ENCODE results near the gene OSBPL7. TPM values are rescaled to one million over a fixed set of nuclear protein-coding genes. Genes with fewer than 3 reads are reported as not detected.
A peak's percentile ranks its signal among the peaks of the same experiment; 100 is the strongest.

The OSBPL7 gene
- polyA plus RNA-seq, 10 donors: 7.2 to 16.5 (median 10.0) TPM

DNA sequence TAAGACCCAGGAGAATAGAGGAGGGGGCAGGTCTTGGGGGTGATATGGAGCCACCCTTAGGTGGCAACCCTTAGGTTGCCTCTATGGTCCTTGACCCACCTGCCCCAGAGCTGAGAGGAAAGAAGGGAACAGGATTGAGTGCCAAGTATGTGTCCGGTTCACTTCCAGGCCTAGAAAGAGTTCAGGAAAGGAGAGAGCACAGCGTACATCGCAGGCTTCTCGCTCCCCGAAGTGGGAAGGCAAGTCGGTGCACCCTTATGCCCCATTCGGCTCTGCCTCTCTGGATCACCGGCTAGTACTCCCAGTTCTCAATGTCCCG lies 28.7 kb upstream of the OSBPL7 start:
- no peak for DNase-seq

GRCh38 chr17:47848198-47848513 lies 26.6 kb upstream of the OSBPL7 start:
- DNase-seq: no peak

DNA sequence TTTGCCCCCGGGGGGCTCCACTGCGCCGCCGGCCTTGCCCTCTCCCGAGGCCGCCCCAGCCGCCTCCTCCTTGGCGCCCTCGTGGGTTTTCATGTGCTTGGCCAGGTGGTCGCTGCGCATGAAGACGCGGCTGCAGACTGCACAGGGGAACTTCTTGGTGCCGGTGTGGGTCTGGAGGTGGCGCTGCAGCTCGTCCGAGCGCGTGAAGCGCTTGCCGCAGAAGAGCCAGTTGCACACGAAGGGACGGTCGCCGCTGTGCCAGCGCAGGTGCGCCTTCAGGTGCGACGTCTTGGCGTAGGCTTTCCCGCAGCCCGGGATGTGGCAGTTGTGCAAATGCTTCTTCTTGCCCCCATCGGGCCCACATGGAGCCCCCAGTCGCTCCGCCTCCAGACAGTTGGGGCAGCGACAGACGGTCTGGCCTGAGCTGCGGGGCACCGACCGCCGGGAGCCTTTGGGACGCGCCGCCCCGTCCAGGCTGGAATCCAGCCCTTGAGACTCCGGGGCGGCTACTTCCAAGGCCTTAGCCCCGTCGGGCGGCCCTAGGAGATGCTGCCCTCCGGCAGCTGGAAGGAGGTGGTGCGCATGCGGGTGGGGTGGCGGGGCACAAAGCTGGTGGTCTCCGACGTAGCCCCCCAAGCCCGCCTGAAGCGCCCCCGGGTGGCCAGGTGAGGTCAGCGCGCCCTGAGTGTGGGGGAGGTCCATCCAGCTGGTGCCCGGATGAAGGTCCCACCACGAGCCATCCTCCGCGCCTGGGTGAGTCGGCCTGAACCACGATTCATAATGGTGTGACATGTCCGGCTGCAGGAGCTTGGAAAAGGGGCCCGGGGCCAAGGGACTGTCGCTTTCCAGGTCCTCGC lies 26.0 kb upstream of the OSBPL7 start:
- DNase-seq: no peak

DNA sequence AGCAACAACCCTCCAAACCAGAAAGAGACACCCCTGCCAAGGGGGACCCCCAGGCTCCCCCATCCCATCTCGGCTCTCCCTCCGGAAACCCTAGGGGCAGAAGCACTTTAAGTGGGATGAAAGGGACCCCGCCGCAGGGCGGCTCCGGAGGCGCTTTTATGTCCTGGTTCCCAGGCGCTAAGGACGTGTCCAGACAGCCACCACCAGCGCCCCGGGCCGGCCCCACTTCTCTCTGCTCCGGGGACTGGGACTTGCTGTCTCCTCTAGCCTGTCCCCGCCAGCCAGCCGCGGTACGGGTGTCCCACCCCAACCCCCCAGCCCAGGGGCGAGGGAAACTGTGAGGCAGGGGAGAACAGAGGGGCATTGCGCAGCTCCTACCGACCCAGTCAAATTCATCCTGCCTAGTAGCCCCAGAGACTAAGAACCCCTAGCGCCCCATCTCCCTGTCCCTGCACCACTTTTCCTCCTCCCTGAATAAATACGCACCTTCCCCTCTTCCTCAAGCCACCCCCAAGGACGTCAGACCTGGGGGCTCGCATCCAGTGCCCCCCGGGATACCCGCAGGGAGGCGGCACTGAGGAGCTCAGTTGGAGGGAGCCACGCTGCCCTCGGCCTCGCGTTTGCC lies 25.2 kb upstream of the OSBPL7 start:
- DNase-seq: no peak

GRCh38 chr17:47845716-47846075 lies 24.1 kb upstream of the OSBPL7 start:
- DNase-seq: no peak

- DNase-seq: no peak
Observed at GRCh38 chr17:47844814-47845715, 23.5 kb upstream of the OSBPL7 start.

- DNase-seq: no peak
Observed at GRCh38 chr17:47844227-47844626, 22.6 kb upstream of the OSBPL7 start.

DNA sequence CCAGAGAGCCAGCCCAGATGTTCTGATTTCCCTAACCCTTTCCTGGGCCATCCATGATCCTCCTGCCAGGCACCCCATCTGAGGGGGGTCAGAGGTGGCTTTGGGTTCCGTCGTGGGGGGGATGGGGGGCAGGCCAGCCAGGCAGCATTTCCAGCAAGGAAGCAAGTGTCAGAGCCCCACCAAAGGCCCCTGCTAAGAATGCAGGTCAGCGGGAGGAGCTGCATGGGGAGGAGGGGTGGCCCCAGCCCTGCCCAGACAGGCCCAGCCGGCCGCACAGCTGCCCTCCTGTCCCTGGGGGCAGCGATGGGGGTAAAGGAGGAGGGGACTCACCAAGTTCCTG lies 21.8 kb upstream of the OSBPL7 start:
- no peak for DNase-seq

GRCh38 chr17:47841488-47842291 lies 20.1 kb upstream of the OSBPL7 start:
- DNase-seq: no peak

- peak; percentile 83 to 96 (median 91) for DNase-seq
Observed at GRCh38 chr17:47840742-47841487, 19.3 kb upstream of the OSBPL7 start, which contains the start of gene SCRN2. SCRN2 (minus strand) TSS chr17:47841273; CDS start chr17:47840843, 430 bp downstream.

GRCh38 chr17:47840001-47840741 lies 18.6 kb upstream of the OSBPL7 start:
- DNase-seq: no peak

DNA sequence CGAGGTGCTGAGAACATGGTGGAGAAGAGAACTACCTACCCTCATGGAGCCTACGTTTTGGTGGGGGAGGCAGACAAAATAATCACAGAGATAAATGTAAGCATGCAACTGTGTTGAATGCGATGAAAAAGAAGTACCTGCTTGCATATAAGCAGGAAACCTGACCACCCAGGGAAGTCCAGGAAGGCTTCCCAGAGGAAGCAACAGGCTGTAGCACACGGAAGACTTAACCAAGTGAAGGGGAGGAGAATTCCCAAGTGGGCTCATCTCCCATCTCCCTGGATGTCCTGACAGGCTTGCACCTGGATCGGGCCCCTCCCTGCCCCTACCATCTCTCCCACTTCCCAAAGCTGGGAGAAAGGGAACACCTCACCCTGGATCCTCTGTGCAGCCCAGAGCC lies 17.5 kb upstream of the OSBPL7 start:
- no peak for DNase-seq

DNA sequence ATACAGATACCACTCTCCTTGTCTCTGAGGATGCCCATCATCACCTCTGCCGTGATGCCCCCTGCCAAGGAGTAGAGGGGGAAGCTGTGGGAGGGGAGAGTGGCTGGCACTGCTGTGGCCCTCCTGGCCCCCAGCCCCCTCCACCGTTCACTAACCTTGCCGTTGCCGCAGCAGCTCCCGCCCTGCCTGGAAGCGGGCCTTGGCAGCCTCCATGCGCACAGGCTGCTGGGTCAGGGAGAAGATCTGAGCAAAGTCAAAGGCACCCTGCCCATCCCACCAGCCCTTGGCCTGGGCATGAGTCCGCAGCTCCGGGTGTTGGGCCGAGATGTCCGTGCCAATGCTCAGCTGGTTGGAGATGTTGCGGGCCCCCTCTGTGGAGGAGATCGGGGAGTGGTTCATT lies 17.0 kb upstream of the OSBPL7 start:
- no peak for DNase-seq

- DNase-seq: peak in 1 of 3 donors; percentile 31
Observed at GRCh38 chr17:47837401-47838039, 15.9 kb upstream of the OSBPL7 start.

DNA sequence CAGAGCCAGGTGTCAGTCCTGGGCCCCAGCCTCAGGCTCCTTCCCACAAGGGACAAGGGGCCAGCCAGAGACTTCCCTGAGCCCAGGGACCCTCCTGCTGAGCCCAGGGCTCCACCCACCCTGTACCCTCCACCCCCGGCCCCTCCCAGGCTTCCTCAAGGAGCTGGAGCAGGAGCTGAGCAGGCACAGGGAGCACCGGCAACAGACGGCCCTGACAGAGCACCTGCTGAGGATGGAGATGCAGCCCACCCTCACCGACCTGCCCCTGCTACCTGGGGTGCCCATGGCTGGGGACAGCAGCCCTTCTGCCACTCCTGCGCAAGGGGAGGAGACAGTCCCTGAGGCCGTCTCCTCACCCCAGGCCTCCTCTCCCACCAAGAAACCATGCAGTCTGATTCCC lies 15.0 kb upstream of the OSBPL7 start:
- no peak for DNase-seq

- DNase-seq: no peak
Observed at GRCh38 chr17:47834756-47835155, 13.2 kb upstream of the OSBPL7 start.

DNA sequence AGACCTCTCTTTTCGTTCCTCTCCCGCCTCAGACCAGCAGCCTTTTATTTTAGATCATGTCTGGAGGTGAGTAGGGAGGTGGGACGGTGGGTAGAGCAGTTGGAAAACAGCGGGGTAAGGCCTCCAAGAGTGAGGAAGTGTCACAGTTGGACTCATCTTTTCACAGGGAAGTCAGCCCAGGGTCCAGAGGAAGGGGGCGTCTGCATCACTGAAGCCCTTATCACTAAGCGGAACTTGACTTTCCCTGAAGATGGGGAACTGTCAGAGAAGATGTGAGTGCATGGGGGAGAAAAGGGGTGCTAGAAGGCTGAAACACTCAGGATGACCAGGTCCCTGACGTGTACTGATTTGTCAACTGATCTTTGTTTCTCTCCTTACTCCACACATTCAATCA lies 10.3 kb upstream of the OSBPL7 start:
- no peak for DNase-seq

- DNase-seq: peak; percentile 90 to 98 (median 96)
Observed at GRCh38 chr17:47831003-47831933, 9.7 kb upstream of the OSBPL7 start, which contains the start of the genes LRRC46 and MRPL10. LRRC46 (plus strand) TSS chr17:47831670; CDS start chr17:47831990, 320 bp downstream. MRPL10 (minus strand) TSS chr17:47831541; CDS start chr17:47831511, 30 bp downstream.
